GM21381 (cell line): ENCODE results near the gene MYOZ3.

Source experiments
- ATAC-seq: cut with Tn5 transposase; IDR thresholded peaks from one replicate; pipeline ENCODE4 v1.9.1; 2021; ENCODE audit warnings: mild to moderate bottlenecking, moderate library complexity; ENCODE audit not compliant: unreplicated experiment

MYOZ3 gene

GRCh38 chr5:150642567-150642927 lies 18.5 kb upstream of the MYOZ3 start:
- no peak for ATAC-seq

GRCh38 chr5:150642991-150643710 lies 17.9 kb upstream of the MYOZ3 start:
- ATAC-seq: no peak

- ATAC-seq: no peak
Measured at GRCh38 chr5:150644058-150644457, 17.0 kb upstream of the MYOZ3 start.

- no peak for ATAC-seq
Measured at GRCh38 chr5:150644514-150644913, 16.5 kb upstream of the MYOZ3 start.

- ATAC-seq: no peak
Measured at GRCh38 chr5:150645070-150645700, 15.9 kb upstream of the MYOZ3 start.

GRCh38 chr5:150647275-150648251 lies 13.5 kb upstream of the MYOZ3 start:
- ATAC-seq: no peak

GRCh38 chr5:150648294-150649107 lies 12.6 kb upstream of the MYOZ3 start:
- ATAC-seq: no peak

GRCh38 chr5:150649108-150650020 lies 11.7 kb upstream of the MYOZ3 start:
- ATAC-seq: no peak

GRCh38 chr5:150650021-150651006 lies 10.7 kb upstream of the MYOZ3 start:
- ATAC-seq: no peak

- no peak for ATAC-seq
Measured at GRCh38 chr5:150651382-150651781, 9.7 kb upstream of the MYOZ3 start.

- no peak for ATAC-seq
Measured at GRCh38 chr5:150651924-150652671, 9.0 kb upstream of the MYOZ3 start.

GRCh38 chr5:150653145-150653761 lies 7.8 kb upstream of the MYOZ3 start:
- ATAC-seq: no peak

- ATAC-seq: no peak
Measured at GRCh38 chr5:150653762-150654556, 7.1 kb upstream of the MYOZ3 start.

GRCh38 chr5:150655221-150655620 lies 5.8 kb upstream of the MYOZ3 start:
- no peak for ATAC-seq

GRCh38 chr5:150656191-150657132 lies 4.6 kb upstream of the MYOZ3 start:
- ATAC-seq: peak; percentile 79
